MM.1S (cell line): Measurements from ENCODE around the gene CHFR.

Experiments
- EZH2 ChIP-seq: fragments of 300-600 bp; sonication (generic); optimal IDR thresholded peaks from 2 replicates; pipeline ENCODE3; 2017; ENCODE audit warnings: low read depth, mild to moderate bottlenecking, antibody characterized with exemption, low read length, mixed read lengths
- EZH2phosphoT487 ChIP-seq: fragments of 300-600 bp; sonication (generic); IDR thresholded peaks from 2 replicates; pipeline ENCODE4 v1.6.1; 2018; ENCODE audit warnings: antibody characterized with exemption, low read length
- TF ChIP-seq, protein P1 (sequence below): fragments of 300-600 bp; sonication (generic); IDR thresholded peaks from 2 replicates; pipeline ENCODE4 v1.5.1; 2016; ENCODE audit warnings: antibody characterized with exemption, low read length, mixed read lengths

DNA sequence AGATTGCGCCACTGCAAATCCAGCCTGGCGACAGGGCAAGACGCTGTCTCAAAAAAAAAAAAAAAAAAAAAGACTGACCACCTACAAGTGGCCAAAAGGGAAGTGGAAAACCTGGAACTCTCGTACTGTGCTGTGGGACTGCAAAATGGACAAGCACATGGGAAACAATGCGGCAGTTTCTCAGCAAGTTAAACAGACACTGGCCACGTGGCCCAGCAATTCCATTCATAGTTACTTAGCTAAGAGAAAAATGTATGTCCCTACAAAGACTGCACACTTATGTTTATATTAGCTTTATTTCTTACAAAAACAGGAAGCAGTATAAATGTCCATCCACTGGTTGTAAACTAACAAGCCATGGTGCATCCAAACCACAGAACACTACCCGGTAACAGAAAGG, 5.6 kb downstream of the CHFR start:
- TF ChIP-seq, protein P1, sequence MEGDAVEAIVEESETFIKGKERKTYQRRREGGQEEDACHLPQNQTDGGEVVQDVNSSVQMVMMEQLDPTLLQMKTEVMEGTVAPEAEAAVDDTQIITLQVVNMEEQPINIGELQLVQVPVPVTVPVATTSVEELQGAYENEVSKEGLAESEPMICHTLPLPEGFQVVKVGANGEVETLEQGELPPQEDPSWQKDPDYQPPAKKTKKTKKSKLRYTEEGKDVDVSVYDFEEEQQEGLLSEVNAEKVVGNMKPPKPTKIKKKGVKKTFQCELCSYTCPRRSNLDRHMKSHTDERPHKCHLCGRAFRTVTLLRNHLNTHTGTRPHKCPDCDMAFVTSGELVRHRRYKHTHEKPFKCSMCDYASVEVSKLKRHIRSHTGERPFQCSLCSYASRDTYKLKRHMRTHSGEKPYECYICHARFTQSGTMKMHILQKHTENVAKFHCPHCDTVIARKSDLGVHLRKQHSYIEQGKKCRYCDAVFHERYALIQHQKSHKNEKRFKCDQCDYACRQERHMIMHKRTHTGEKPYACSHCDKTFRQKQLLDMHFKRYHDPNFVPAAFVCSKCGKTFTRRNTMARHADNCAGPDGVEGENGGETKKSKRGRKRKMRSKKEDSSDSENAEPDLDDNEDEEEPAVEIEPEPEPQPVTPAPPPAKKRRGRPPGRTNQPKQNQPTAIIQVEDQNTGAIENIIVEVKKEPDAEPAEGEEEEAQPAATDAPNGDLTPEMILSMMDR: no peak
- no peak for TF ChIP-seq EZH2
- no peak for TF ChIP-seq EZH2phosphoT487
